GM12878 (cell line): Measurements from ENCODE around the gene NKX6-1. TPM values are rescaled to one million over a fixed set of nuclear protein-coding genes. Genes with fewer than 3 reads are reported as not detected.

ENCODE experiments used
- BCL11A ChIP-seq: IDR thresholded peaks from 2 replicates; pipeline ENCODE4 v1.6.1; 2011; ENCODE audit warnings: low read depth, low read length
- CUX1 ChIP-seq: IDR thresholded peaks from 2 replicates; pipeline ENCODE4 v1.6.1; 2012; ENCODE audit warnings: improper control_type of control experiment, low read depth, low read length; ENCODE audit not compliant: insufficient replicate concordance
- E4F1 ChIP-seq: fragments of 450-650 bp; IDR thresholded peaks from 2 replicates; pipeline ENCODE4 v1.6.1; 2018; ENCODE audit warnings: borderline replicate concordance, mild to moderate bottlenecking; ENCODE audit not compliant: partially characterized antibody
- KDM1A ChIP-seq: fragments of 200-600 bp; sonication (generic); IDR thresholded peaks from 2 replicates; pipeline ENCODE4 v1.6.1; 2016; ENCODE audit warnings: borderline replicate concordance
- SREBF2 ChIP-seq: IDR thresholded peaks from 2 replicates; pipeline ENCODE4 v1.6.1; 2012; ENCODE audit warnings: mild to moderate bottlenecking, low read length
- USF1 ChIP-seq: IDR thresholded peaks from 2 replicates; pipeline ENCODE4 v1.6.1; 2011; ENCODE audit warnings: borderline replicate concordance, low read depth, mild to moderate bottlenecking, moderate library complexity, mixed read lengths, low read length; ENCODE audit not compliant: insufficient read depth; ENCODE audit errors: extremely low read length
- YBX1 ChIP-seq: fragments of 450-650 bp; IDR thresholded peaks from 2 replicates; pipeline ENCODE4 v1.6.1; 2016; ENCODE audit warnings: antibody characterized with exemption
- polyA plus RNA-seq, 11 experiments: library from polyadenylated mRNA; depleted of rRNA in 4 of 11; unstranded in 6 of 11; stranded (reverse) in 5 of 11; fragments of >200 nt; fragmentation: Nextera tagmentation in 4 of 11; fragmentation: Illumina TruSeq in 1 of 11; extraction: Ambion mirVana in 4 of 11; extraction: Trizol in 1 of 11; gene quantifications; 1 replicate in 1 of 11; 2 replicates in 10 of 11; pipeline versions ENCODE4 v1.2.1 to v1.2.3, GENCODE V29; 2011 to 2016; ENCODE audit warnings: inconsistent platforms in 2 of 11, missing spikeins in 2 of 11, low read depth in 1 of 11
- total RNA-seq, 4 experiments: library from RNA; depleted of rRNA in 3 of 4; stranded (reverse); fragments of >200 nt in 3 of 4; fragmentation: Illumina TruSeq in 1 of 4; extraction: Trizol in 1 of 4; gene quantifications; 2 replicates each; pipeline versions ENCODE4 v1.2.1 to v1.2.3, GENCODE V29; 2013 to 2021

The NKX6-1 gene
- total and polyA plus RNA-seq, 10 of the 15 experiments (the other 5 are each of a cell fraction or from before 2014, with no cell fraction given), result not detected

- TF ChIP-seq CUX1, result no peak
- TF ChIP-seq YBX1, result no peak
- TF ChIP-seq KDM1A, result no peak
- no peak for TF ChIP-seq BCL11A
- TF ChIP-seq E4F1, result no peak
- TF ChIP-seq USF1, result no peak
- no peak for TF ChIP-seq SREBF2
Measured at GRCh38 chr4:84496706-84497503, 2.2 kb downstream of the NKX6-1 start (continued).
